ENCODE data around the gene PHACTR1.
"Not testable (repeated sequence)": the region's sequence is repeated elsewhere in the genome, so short reads cannot be mapped to it uniquely, and the experiment has no call there.

Gene PHACTR1

DNA sequence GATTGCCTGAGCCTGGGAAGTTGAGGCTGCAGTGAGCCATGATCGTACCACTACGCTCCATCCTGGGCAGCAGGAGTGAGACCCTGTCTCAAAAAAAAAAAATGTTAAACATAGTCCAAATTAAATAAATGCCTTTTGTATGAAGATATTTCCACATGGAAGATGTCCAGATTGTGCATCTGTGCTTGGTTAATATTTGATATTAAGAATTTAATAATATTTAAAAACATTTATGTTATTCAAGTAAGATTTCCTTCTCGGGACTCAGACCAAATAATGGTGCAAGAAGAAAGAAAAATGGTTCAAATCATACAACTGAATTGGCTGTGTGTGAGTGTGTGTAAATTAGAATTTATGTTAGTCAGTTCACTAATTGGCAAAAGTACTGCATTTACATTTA is 409.3 kb downstream of the PHACTR1 start:
- DNase-seq: no peak

DNA sequence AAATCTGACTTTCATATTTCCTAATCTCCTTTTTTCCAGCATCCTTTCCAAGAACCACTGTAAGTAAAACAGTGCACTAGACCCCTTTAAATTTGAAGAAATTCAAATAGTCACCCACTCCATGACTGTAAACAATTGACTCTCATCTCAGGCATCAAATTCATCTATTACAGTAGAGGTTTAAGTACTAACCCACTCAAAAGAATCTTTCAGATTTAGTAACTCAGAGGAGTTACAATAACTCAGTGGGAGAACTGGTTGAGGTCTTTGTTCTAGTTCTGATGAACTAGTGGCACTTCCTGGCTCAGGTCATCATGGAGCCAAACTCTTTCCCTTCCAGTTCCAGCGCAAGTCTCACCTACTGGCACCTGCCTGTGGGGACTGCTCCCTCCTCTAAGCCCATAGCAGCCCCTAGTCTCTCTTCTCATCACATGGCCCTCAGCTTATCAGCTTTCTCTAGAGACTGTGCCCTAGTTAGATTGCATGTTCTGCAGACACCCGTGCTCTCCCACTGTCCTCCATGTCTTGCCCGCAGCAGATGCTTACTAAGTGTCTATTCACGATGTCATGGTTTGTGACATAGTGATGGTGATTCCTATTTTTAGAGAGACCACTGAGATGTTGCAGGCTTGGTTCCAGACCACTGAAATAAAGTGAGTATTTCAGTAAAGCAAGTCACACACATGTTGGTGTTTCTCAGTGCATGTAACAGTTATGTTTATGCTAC is 415.5 kb downstream of the PHACTR1 start:
- no peak for DNase-seq

DNA sequence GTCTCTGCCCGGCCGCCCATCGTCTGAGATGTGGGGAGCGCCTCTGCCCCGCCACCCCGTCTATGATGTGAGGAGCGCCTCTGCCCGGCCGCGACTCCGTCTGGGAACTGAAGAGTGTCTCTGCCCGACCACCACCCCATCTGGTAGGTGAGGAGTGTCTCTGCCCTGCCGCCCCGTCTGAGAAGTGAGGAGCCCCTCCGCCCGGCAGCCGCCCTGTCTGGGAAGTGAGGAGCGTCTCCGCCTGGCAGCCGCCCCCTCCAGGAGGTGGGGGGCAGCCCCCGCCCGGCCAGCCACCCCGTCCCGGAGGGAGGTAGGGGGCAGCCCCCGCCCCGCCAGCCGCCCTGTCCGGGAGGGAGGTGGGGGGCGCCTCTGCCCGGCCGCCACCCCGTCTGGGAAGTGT is 417.3 kb downstream of the PHACTR1 start:
- DNase-seq: not testable (repeated sequence)

DNA sequence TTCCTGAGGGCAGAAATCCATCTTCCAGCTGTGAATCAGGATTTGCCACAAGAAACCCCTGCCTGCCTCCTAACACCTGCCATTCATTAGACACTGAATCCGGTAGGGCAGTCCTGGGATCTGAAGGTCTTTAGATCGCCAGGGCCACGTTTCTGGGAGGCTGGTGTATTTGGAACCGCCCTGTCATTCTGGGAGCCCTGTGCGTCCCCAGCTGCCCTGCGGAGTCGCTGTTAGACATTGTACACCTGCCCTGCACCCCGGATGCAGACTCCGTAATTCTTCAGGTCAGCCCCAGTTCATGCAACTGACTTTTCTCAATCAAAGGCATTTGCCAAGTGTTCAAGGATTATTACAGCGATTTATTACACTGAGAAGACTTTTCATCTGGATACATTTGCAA is 418.6 kb downstream of the PHACTR1 start:
- no peak for DNase-seq

DNA sequence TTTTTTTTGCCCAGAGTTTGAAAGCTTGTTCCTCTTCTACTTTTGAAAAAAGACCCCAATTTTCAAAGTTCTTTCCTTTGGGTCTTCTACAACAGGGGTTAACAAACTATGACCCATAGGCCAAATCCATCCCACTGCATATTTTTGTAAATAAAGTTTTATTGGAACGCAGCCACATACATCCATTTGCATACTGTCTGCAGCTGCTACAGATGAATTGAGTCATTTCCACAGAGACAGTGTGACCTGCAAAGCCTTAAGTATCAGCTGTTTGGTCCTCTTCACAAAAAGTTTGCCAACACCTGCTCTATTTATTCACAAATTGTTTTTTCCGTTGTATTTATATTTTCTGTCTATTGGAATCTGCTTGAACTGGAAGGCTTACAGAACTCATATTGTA is 422.6 kb downstream of the PHACTR1 start:
- no peak for DNase-seq

DNA sequence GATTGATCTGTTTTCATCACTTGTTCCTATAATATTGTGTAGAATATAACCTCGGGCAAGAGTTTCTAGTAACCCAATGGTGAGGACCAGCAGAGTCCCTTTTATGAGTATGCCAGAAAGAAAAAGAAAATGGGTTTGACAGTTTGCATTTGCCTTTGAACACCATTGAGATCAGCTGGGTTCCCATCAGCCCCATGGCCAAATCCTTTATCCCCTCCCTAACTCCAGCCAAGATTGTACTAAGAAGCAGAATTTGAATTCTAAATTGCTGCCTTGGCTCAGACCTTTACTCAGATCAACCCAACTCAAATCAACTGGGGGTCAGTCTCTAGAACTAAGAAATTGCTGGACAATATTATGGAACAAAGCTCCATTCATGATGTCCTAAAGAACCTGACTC is 424.4 kb downstream of the PHACTR1 start:
- no peak for DNase-seq

DNA sequence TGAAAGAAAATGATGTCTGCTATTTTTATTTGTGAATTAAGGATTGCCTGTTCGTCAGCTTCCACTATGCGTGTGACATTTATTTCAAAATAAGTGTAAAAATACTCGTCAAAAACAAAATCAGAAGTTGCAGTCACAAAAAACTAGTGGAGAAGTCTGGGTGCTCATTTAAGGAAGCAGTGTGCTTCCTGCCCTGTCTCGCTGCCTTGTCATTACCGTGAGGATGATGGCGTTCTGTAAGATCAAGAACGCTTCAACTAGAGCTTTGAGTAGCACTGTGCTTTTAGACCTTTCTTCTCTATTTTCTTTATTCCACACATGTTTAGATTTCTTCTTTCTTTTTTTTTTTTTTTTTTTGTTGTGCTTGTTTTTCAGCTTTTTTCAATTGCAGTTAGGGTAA is 424.8 kb downstream of the PHACTR1 start:
- DNase-seq: no peak

DNA sequence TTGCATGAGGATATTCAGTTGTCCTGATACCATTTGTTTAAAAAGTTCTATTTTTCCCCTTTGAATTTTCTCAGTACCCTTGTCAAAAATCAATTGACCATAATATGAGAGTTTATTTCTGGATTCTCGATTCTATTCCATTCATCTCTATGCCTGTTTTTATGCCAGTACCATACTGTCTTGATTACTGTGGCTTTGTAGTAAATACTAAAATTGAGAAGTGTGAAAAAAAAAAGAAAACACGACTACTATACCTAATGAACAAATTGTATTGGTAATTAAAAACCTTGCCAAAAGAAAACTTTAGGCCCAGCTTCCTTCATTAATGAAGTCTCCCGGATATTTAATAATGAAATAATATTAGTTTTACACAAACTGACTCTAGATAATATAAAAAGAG is 426.0 kb downstream of the PHACTR1 start:
- no peak for DNase-seq

- no peak for DNase-seq
Measured at GRCh38 chr6:13146442-13146841, 429.9 kb downstream of the PHACTR1 start.

DNA sequence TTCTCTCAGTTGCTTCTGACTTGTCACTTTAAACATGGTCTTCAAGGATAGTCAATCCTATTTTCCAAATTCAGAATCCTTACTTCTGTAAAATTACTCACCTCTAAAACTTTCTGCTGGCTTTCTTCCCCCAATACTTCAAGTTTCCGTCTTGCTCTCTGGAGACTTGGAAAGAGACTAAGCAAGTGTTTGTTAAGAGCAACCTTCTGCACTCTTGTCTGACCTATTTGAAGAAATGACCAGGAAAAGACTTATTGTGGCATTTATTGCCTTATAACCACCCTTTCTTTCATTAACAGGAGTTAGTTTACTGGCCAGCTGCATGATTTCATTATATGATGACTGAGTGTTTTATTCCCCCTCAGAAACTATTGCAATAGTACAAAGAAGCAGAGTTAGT is 430.8 kb downstream of the PHACTR1 start:
- DNase-seq: no peak

DNA sequence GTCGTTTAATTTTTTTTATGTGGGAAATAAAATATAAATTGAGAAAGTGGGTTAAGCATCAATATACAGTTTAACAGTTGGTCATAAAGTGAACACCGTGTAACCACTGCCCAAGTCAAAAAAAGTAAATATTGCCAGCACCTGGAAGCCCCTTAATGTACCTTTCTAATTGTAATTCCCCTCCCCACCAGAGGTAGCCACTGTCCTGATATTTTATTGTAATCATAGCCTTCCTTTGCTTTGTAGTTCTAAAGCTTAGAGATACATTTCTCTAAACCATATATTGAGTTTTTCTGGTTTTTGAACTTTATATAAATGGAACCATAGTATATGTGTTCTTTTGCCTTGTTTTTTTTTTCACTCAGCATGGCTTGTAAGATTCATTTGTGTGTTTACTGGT is 431.2 kb downstream of the PHACTR1 start:
- DNase-seq: no peak

DNA sequence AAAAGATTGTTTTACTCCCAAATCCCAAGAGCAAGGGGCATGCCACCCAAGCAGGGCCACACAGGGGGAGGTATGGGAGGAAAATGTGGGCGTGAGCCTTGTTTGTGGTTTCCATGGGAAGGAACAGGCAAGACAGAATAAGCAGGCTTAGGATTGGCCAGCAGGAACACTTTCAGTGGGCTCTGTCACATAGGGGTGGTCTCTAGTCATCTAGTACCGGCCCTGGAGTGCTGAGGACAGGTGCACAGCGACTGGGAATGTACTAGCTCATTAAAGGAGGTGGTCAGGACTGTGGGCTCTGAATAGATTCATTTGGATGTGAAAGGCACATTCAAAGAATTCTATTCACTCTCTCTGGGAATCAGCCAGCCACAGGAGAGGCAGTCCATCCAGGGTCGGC is 436.2 kb downstream of the PHACTR1 start:
- DNase-seq: no peak

- no peak for DNase-seq
Measured at GRCh38 chr6:13156381-13156780, 439.8 kb downstream of the PHACTR1 start.

- no peak for DNase-seq
Measured at GRCh38 chr6:13157293-13157692, 440.7 kb downstream of the PHACTR1 start.

- DNase-seq: no peak
Measured at GRCh38 chr6:13159300-13159699, 442.7 kb downstream of the PHACTR1 start.

DNA sequence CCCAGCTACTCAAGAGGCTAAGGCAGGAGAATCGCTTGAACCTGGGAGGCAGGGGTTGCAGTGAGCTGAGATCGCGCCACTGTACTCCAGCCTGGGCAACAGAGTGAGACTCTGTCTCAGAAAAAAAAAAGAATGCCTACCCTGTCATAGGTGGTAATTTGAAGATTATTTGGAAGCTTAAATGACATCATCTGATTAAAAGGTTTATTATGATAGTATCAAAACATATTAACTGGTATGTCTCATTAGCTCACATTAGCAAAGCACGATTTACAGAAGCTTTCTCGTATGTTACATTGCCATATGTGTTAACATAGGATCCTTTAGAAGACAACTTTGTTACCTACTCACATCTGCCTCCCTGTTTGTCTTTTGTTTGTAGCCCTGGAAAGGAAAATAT is 443.3 kb downstream of the PHACTR1 start:
- DNase-seq: not testable (repeated sequence)

DNA sequence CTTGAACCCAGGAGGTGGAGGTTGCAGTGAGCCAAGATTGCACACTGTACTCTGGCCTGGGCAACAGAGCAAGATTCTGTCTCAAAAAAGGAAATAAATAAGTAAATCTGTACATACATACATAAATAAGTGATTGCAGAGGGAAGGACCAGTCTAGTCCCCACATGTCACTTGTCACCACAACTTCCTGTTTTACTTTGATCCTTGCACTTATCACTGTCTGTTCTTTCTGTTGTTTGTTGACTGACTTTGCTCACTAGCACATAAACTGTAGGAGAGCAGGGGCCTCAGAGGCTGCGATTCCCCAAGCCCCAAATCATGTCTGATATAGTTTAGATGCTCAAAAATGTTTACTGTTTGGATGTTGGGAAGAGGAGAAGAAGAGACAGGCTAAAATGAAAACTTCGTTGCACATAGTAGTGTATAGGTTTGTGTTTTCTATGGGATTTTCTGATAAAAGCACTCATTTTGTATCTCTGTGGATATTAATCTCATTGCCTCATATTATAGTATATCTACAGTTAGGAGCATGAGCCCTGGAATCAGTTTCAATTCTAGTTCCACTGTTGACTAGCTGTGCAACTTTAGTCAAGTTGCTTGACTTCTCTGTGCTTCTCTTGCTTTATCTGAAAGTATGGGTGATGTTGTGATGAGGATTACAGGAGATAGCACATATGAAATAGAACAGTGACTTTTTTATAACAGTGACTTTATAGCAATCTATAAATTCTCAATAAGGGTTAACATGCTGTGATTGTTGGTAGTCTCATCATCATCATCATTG is 446.8 kb downstream of the PHACTR1 start:
- DNase-seq: no peak

- DNase-seq: no peak
Measured at GRCh38 chr6:13164291-13164690, 447.7 kb downstream of the PHACTR1 start.

DNA sequence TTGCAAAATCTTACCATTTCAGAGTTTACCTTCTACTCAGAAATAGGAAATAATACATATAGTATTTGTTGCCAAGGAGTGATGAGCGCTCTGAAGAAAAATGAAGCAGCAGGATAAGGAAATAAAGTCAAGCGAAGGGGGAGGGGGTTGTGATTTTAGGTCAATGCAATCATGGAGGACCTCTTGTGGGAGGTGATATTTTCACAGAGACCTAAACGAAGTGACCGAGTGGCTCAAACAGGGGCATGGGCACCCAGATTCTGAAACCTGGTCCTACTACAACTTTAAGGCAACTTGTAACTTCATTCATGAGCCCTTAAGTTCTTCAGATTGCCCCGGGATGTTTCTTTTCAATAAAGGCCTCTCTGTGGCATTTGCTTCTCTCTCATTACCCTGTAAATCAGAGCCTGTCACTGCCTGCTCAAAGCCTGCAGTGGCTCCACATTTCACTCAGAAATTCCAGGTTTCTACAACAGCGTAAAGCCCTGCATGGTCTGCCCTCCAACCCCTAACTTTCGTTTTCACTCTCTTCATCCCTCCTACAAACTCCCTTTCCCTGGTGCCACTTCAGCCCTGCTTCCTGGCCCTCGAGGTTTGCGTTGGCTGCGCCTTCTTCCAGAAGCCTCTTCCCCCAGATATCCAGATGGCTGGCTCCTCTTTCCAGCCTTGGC is 449.1 kb downstream of the PHACTR1 start:
- no peak for DNase-seq

- no peak for DNase-seq
Measured at GRCh38 chr6:13166269-13166668, 449.7 kb downstream of the PHACTR1 start.

DNA sequence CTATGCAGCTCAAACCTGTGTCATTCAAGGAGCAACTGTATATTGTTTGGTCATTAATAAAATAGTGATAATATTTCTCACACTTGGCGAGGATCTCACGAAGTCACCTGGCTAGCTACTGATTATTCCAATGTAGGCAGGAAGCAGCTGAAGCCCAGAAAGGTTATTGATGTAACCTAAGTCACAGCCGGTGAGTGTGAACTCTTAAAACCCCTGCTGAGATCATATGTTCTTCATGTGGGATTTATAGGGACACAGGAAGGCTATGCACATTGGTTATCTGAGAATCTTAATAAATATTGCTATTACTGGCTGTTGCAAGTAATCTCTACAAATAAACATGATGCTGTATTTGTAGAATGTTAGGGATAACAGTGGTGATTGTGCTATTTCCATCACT is 450.3 kb downstream of the PHACTR1 start:
- DNase-seq: no peak

DNA sequence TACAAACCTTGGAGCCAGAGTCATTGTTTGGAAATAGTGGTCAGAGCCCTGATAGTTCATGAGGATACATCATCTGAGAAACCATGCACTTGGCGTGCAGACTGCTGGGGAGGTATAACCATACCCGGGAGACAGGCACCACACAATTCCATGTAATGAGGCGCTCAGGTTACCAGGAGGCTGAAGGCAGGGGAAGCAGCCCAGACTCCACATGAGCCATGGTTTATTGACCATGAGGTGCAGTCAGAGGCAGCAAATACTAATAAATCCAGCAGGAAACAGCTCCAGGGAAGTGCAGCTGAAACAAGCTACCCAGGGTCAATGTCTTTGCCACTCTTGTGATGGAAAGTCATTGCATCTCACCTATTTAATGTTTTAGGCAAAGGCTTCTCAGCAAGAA is 455.7 kb downstream of the PHACTR1 start:
- DNase-seq: no peak

GRCh38 chr6:13175087-13175486 is 458.5 kb downstream of the PHACTR1 start:
- no peak for DNase-seq

DNA sequence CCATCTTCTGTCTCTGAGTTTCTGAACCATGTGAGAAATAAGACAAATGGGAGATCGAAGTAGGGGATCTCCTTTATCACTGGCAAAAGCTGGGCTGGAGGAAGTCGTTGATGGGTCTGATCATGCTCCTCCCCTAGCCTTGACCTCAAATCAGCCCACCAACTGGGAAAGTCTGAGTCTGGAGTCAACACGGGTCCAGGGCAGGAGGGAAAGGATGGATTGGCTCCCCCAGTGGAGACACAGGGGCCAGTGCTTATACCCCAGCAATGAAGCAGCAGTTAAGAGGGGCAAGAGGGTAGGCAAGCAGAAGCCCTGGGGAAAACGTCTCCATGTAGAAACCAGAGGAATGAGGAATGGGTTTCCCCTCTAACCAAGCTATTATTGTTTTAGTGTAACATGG is 459.2 kb downstream of the PHACTR1 start:
- no peak for DNase-seq
